Activated CD4-positive, alpha-beta T cell treated with anti-CD3 and anti-CD28 coated beads, Interleukin-2, amount 50 U/mL, for 24 hours (primary cell): ENCODE results near the gene DOP1B.
"Not testable (repeated sequence)": the region's sequence is repeated elsewhere in the genome, so short reads cannot be mapped to it uniquely, and the experiment has no call there.

Experiments used
- DNase-seq, 2 donors: peaks; one replicate each; pipeline ENCODE4 v3.0.0-alpha.2; 2020; ENCODE audit warnings: low read depth in 1 of 2, low spot score in 1 of 2

DOP1B gene

DNA sequence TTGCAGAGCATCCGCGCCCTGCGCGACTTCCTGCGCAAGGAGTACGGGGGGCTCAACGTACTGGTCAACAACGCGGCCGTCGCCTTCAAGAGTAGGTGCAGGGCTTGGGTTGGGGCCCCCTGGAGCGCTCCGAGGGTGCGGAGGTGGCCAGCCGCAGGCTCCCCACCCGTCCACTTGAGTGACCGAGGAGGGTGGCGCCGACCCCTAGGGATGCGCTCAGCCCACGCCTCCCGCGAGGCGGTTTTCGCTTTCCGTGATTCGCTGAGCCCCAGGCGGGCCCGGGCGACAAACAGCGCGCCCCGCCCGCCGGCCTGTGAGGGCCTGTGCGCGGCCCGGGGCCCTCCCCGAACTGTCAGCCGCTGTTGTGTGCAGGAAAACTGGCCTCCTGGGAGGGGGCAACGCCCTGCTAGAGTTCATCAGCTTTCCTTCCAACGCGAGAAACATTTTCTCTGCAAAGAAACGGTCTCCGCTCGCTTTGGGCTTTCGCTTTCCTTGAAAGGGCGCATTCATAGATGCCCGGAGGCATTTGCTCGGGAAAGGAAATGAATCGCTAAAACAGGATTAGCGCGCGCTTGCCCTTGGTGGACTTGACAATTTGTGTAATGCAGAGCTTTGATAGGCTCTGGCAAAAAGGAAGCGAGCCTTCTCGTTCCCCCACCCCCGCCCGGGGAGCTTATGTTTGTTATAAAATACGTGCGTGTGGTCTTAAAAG lies 21.1 kb upstream of the DOP1B start:
- peak; percentile 19 to 25 for DNase-seq

DNA sequence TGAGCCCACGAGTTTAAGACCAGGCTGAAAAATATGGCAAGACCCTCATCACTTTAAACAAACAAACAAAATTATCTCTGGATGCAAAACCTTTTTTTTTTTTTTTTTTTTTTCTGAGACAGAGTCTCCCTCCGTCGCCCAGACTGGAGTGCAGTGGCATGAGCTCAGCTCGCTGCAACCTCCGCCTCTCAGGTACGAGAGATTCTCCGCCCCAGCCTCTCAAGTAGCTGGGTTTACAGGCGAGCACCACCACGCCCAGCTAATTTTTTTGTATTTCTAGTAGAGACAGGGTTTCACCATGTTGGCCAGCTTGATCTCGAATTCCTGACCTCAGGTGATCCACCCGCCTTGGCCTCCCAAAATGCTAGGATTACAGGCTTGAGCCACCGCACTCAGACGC lies 16.8 kb upstream of the DOP1B start:
- not testable (repeated sequence) for DNase-seq

DNA sequence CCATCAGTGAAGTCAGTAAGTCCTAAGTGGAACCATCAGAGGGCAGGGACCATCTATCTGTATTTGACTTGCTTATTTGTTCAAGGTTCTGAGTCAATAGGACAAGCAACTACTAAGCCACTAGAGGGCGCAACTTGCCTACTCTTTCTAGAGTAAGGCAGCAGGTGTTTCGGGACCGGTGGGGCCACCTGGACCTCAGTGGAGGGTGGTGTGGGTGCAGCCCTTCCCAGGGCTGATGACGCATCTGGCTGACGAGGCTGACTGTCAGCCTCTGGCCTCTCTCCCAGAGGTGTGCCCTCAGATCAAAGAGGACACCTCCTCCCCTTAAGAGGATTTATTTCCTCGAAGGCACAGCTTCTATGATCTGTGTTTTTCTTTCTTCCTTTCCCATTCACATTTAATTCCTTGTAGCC lies 15.1 kb upstream of the DOP1B start:
- peak; percentile 54 to 91 for DNase-seq

GRCh38 chr21:36144233-36144632 lies 12.4 kb upstream of the DOP1B start:
- not testable (repeated sequence) for DNase-seq

DNA sequence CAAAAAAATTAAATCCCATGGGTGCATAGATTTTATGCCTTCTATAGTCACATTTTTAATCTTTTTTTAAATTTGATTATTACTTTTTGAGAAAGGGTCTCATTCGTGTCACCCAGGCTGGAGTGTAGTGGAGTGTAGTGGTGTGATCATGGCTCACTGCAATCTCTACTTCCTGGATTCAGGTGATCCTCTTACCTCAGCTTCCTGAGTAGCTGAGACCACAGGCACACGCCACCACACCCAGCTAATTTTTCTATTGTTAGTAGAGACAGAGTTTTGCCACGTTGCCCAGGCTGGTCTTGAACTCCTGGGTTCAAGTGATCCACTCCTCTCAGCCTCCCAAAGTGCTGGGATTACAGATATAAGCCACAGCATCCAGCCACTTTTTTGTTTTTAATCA lies 11.4 kb upstream of the DOP1B start:
- DNase-seq = no peak

DNA sequence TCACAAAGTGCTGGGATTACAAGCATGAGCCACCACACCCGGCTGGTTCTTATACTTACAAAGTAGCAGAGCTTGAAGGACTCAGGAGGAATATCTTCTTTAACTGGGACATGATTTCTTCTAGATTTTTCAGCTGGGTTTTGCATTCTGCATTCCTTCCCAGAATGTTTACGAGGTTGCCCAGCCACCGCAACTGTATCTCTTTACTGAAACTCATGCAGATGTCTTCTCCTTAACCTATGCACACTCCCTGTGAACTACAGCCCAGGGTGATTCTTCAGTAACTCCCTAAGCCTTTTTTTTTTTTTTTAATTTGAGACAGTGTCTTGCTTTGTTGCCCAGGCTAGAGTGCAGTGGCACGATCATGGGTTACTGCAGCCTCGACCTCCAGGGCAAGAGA lies 8.7 kb upstream of the DOP1B start:
- DNase-seq = no peak

DNA sequence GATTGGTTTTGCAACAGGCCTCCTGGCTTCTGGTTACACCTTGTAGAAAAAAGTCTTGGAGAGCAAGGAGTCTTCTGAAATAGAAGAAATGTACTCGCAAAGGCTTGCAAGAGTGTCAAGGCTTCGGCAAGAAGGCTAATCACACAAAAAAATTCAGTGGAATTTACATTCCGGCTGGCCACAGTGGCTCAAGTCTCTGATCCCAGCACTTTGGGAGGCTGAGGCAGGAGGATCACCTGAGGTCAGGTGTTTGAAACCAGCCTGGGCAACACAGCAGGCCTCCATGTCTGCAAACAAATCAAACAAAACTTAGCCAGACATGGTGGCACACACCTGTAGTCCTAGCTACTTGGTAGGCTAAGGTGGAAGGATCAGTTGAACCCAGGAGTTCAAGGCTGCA lies 7.7 kb upstream of the DOP1B start:
- no peak for DNase-seq

GRCh38 chr21:36149788-36150711 lies 6.6 kb upstream of the DOP1B start:
- DNase-seq = no peak

DNA sequence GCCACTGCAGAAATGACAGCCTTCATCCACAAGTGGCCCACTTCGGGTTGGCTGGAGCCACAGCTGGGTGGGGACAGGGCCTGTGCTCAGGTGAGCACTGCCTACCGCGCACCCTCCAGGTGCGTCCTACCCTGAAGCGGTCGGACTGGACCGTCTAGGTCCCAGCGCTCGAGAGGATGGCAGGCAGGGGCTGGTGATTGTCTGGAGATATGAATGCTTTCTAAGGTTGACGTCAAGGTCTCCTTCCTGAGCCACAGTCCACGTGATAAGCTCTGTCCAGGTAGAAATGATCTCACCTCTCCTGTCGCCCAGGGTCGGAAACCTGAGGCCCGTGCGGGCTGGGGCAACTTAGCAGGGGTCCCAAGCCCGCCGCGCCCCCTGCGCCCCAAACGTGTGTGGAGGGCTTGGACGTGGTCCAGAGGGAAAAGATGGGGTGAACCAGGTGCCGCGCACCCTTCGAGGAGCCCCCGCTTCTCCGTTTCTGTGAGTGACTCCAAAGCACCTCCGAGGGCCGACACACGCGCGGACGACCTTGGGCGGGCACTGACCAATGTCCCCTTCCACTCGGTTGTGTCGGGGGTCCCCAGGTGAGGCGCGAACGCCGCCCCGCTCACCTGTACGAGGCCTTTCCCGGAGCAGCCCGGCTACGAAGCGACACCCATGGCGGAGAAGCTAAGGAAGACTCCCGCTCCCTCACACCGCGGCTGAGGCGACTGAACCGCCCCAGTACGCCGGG lies 853 bp upstream of the DOP1B start:
- no peak for DNase-seq

- DNase-seq = peak; percentile 99 to 100
These were observed 247 bp upstream of the DOP1B start for GRCh38 chr21:36156339-36156814.

- no peak for DNase-seq
These were observed 2.8 kb downstream of the DOP1B start for GRCh38 chr21:36159356-36159921.

DNA sequence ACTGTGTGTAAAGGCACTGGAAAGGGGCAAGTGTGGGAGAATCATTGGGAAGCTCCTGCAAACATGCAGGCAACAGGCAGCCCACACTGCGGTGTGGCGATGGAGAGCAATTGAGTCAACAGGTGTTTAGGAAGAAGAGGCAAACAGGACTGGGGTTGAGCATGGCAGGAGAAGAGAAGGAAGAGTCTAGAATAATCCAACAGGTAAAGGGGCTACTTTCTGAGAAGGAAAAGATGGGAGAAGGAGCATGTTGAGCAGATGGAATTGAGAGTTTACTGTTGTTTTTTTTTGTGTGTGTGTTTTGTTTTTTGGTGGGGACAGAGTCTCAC lies 4.2 kb downstream of the DOP1B start:
- DNase-seq = no peak

DNA sequence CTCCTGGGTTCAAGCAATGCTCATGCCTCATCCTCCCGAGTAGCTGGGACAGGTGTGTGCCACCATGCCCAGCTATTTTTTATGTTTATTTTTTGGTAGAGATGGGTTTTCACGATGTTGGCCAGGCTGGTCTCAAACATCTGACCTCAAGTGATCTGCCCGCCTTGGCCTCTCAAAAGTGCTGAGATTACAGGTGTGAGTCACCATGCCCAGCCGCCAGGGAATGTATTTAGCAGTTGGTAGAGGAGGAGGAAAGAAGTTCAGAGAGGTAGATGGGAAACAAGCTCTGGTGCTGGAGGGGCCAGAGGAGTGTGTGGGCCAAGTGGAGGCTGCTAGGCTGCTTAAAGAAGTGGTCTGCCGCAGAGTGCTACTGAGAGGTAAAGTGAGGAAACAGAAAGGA lies 6.0 kb downstream of the DOP1B start:
- DNase-seq = no peak

- no peak for DNase-seq
These were observed 7.4 kb downstream of the DOP1B start for GRCh38 chr21:36163750-36164741.

DNA sequence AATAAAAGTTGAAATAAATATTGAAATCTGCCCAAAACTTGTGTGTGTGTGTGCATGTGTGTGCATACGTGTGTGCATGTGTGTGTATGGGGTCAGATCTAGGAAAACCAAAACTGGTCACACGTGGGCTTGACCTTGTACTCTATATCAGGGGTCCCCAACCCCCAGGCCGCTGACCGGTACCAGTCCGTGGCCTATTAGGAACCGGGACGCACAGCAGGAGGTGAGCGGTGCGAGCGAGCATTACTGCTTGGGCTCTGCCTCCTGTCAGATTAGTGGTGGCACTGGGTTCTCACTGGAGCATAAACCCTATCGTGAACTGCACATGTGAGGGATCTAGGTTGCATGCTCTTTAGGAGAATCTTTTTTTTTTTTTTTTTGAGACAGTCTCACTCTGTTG lies 8.7 kb downstream of the DOP1B start:
- DNase-seq = no peak

DNA sequence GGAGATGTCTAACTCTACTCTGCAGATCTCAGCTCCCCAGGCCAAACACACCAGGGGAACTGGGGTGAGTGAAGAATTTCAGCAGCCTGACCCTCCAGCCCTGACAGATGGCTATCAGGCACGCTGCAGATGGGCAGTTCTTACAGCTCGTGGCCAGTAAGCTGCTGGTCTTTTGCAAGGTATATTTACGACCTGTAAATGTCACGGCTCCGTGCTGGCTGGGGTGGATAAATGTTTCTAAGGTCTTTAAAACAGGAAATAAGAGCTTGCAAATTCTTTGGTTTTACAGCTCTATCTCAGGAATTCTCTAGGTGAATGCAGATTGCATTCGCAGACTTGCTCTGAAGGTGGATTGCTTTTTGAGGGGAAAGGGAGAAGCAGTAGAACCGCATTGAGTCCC lies 10.1 kb downstream of the DOP1B start:
- DNase-seq = no peak

DNA sequence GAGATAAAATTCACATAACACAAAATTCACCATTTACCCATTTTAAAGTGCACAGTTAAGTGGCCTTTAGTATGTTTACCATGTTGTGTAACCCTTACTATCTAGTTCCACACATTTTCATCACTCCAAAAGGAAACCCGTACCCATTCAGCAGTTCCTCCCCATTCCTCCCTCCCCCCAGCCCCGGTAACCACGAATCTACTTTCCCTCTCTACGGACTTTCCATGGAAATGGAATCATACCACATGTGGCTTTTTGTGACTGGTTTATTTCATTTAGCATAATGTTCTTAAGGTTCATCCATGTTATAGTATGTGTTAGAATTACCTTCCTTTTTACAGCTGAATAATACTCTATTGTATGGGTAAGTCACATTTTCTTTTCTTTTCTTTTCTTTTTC lies 10.9 kb downstream of the DOP1B start:
- DNase-seq = no peak

DNA sequence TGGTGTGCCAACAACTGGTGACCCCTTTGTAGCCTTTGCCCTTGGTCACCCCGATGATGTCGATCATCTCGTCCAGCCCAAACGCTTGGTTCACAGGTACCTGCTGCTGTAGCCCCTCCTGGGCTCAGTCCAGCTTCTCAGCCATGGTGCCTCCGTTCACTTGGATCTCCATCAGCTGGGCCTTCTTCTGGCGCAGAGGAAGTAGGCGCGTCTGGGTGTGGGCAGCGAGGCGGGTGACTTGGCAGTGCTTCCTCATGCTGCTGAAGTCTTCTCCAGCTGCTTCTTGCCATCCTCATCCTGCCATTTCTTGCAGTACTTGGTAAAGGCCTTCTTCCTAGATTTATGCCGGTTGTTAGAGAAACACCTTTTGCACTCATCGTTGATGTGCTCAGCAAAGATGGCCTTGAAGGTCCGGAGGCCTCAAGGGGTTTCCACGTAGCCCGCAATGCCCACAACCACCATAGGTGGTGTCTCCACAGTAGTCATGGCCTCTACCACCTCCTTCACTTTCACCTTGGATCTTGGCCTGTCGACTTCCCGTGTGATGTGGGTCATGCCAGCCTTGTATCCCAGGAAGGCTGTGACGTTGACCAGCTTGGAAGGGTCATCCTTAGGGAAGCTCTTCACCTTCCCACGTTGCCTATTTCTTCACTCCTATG lies 13.0 kb downstream of the DOP1B start:
- DNase-seq = no peak

- DNase-seq = no peak
These were observed 14.2 kb downstream of the DOP1B start for GRCh38 chr21:36170823-36171222.

- DNase-seq = no peak
These were observed 14.7 kb downstream of the DOP1B start for GRCh38 chr21:36171336-36171735.
